ENCODE results near the gene AEN.
A peak's percentile ranks its signal among the peaks of the same experiment; 100 is the strongest.

The AEN gene

DNA sequence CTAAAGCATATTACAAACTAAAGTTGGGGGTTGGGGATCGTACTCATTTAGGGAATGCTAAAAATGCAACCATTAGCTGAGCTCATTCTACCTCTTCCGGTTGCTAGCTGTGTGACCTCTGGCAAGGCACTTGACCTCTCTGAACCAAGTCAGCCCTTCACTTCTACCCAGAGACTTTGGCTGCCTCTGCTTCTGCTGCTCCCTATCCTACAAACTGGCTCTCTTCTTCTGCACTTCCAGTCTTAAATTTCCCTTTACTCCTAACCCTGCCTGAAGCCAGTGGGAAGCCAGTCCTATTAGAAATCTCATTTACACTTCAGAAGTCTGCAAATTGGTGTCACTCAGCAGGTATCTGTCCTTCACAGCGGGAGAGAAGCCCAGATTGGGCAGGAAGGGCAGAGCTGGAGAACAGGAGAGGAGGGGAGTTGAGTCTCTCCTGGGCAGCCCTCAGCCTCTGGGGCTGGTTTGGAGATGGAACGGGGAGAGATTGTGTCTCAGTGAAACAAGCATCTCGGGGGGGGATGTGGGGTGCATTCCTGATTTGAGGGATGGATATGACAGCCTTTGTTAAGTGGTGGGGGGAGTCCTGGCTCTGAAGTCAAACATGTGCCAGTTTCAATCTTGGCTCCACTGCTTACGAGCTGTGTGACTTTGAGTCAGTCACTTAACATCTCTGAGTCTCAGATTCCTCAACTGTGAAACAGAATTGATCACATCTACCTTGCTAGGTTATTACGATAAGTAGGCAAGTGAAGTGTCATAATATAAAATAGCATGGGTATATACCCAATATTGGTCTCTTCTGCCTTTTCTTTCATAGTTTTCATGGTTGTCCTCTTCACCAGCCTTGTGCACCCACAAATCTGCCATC lies 7.8 kb upstream of the AEN start:
- no peak for DNase-seq (ENCODE audit: low spot score)

DNA sequence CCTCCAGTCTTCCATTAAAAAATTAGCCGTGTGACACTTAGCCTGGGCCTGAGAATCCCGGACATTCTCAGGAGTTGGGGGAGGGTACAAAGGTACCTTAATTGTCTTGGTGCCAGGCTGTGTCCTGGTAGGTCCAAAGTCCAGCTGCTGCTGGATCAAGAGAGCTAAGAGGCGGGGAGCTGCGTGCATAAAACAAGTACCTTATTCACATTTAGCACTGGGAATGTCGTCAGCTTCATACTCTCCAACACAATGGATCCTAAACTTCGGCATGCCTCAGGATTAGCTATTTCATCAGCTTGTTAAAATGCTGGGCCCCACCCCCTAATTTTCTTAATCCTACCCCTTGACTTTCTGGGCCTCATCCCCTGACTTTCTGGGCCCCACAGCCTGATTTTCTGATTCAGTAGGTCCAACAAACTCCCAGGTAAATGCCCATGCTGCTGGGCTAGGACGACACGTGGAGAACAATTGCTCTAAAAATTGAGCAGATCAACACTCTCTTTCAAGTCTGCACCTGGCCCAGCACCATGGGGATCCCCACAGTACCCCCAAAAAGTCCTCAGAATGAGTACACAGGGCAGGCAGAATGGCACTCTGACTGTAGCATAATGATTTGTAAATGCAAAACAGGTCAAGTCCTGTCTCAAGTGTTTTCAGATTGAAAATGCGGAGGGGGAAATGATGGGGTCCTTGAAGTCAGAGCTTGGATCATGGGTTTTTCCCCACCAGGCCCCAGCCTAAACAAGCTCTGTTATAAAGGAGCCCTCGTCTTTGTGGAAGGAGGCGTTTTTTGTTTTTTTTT lies 5.6 kb upstream of the AEN start:
- no peak for DNase-seq (ENCODE audit: low spot score)

DNA sequence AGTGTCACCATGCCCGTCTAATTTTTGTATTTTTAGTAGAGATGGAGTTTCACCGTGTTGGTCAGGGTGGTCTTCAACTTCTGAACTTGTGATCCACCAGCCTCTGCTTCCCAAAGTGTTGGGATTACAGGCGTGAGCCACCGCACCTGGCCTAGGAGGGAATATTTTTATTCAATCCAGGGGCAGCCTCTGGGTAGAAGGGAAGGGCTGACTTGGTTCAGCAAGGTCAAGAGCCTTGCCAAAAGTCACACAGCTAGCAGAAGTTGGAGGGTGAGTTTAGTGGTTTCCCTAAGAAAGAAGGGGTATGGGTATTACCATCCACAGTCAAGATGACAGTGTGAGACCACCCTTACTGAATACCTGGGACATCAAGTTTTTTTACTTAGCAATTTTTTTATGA lies 4.9 kb upstream of the AEN start:
- DNase-seq (ENCODE audit: low spot score): no peak

DNA sequence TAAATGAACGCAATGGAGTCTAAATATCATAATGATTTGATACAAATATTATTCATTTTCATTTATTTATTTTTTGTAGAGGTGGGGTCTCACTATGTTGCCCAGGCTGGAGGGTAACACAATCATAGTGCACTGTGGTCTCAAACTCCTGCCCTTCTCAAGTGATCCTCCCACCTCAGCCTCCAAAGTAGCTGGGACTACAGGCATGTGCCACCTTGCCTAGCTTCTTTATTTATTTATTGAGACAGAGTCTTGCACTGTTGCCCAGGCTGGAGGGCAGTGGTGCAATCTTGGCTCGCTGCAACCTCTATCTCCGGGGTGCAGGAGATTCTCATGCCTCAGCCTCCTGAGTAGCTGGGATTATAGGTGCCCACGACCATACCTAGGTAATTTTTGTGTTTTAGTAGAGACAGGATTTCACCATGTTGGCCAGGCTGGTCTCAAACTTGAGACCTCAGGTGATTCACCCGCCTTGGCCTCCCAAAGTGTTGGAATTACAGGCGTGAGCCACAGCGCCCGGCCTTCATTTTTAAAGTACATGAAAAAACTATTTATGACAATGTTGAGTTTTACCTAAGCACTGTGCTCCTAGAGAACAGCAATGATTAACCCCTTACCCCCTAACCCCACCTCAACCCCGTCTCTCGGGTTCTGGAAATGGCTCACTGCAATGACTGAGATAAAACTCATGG lies 4.0 kb upstream of the AEN start:
- no peak for DNase-seq (ENCODE audit: low spot score)

DNA sequence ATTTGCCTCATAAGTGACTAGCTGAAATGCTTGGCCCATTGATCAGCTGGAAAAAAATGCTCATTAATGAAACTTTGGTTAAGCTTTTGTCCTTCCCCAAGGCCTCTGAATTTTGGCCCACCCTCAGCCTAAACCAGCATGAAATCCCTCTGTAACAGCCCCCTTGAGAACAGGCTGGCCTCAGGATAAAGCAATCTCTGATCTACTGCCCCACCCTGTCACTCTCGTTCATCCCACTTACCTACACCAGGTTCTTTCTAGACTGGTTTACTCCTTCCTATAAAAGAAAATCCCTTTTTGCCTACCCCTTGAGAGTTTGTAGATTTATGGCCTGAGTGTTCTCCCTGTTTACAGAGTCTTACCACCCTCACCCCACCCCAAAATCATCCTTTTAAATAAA lies 3.4 kb upstream of the AEN start:
- DNase-seq (ENCODE audit: low spot score): no peak

DNA sequence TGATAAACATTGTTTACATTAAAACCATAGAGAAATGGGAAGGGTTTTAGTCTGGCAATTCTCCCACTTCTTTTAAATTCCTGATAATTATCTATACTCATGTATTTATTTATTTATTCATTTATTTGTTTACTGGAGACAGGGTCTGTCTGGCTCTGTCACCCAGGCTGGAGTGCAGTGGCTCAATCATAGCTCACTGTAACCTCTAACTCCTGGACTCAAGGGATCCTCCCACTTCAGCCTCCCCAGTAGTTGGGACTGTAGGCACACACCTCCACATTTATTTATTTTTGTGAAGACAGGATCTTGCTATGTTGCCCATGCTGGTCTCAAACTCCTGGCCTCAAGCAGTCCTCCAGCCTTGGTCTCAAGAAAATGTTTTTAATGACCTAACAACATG lies 2.5 kb upstream of the AEN start:
- no peak for DNase-seq (ENCODE audit: low spot score)

DNA sequence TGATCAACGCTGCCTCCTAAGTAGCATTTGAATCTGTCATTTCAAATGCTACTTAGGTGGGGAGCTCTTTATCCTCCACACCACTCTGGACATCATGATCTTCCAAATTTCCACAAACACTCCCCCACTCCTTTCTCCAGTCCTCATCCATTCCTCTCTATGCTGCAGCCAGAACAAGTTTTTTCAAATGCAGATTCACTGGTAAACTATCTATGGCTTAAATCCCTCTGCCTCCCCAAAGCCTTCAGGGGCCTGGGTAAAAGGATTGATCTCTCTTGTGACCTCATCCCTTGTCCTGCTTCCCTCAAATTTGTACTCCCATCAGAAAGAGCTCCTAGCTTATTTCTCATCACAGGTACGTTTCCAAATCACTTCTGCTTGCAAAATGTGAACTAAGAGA lies 1.3 kb upstream of the AEN start:
- no peak for DNase-seq (ENCODE audit: low spot score)

GRCh38 chr15:88621789-88622604 lies 857 bp downstream of the AEN start:
- peak; percentile 38 for DNase-seq (ENCODE audit: low spot score)

DNA sequence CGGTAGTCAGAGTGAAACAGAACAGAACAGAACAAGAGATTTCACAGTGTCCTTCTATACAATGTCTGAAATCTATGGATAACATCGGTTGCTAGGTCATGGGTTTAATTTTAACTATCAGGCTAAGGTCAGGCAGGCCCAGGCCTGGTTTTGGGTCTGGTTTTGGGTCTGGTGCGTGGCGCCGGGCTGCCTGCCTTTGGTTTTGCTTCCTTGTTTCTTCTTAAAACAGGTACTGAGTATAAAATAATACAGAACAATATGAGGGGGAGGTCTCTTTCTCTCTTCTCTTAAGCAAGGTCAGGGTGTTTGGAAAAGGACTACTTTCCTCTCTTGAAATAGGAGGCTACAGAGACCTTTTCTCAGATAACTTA lies 1.4 kb downstream of the AEN start:
- no peak for DNase-seq (ENCODE audit: low spot score)

DNA sequence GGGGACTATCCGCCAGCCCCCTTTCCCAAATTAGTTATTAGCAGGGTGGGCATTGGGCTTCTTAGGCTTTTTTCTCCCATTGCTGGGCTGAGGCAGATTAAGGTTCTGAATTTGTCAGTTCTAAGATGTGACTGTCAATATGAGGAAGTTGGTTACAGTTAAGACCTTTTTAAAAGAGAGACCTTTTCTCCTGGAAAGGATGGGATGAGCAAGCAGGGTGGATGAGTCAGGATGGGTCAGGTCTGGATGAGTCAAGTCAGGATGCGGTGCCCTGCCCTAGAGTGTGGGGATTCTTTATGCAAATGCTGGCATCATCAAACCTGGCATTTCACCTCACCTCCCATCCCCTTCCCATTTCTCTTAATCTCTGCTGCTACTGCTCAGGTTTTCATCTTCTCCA lies 1.9 kb downstream of the AEN start:
- peak; percentile 88 for DNase-seq (ENCODE audit: low spot score)

- DNase-seq (ENCODE audit: low spot score): no peak
These were observed 2.5 kb downstream of the AEN start for GRCh38 chr15:88623632-88624031.

- DNase-seq (ENCODE audit: low spot score): no peak
These were observed 3.2 kb downstream of the AEN start for GRCh38 chr15:88624156-88624970.

DNA sequence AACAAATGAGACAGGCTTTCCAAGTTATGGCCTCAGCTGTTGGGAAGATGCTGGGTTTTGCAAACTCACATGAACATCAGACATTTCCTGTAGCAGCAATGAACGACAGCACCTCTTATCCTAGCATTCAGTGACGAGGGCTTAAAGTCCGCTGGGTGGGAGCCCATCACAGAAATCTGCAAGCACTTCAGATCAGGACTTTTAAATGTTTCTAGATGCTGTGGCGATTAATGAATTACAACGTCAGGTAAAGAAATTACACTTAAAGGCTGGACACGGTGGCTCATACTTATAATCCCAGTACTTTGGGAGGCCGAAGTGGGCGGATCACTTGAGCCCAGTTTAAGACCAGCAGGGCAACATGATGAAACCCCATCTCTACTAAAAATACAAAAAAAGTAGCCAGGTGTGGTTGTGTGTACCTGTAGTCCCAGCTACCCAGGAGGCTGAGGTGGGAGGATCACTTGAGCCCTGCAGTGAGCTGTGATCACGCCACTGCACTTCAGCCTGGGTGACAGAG lies 3.9 kb downstream of the AEN start:
- no peak for DNase-seq (ENCODE audit: low spot score)

GRCh38 chr15:88625943-88626741 lies 5.0 kb downstream of the AEN start:
- no peak for DNase-seq (ENCODE audit: low spot score)

GRCh38 chr15:88627463-88627862 lies 6.3 kb downstream of the AEN start:
- no peak for DNase-seq (ENCODE audit: low spot score)

GRCh38 chr15:88628018-88628654 lies 7.0 kb downstream of the AEN start:
- DNase-seq (ENCODE audit: low spot score): no peak

DNA sequence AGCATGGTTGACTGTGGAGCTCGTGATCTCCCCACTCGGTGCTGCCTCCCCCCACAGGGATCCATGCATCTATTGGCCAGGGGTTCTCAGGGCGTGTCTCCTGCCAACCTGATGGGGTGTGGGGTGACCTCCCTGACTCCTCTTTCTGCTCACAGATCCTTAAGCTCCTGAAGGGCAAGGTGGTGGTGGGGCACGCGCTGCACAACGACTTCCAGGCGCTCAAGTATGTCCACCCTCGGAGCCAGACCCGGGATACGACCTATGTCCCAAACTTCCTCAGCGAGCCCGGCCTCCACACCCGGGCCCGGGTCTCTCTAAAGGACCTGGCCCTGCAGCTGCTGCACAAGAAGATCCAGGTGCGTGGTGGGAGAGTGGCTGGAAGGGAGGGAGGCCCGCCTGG lies 7.9 kb downstream of the AEN start:
- no peak for DNase-seq (ENCODE audit: low spot score)

DNA sequence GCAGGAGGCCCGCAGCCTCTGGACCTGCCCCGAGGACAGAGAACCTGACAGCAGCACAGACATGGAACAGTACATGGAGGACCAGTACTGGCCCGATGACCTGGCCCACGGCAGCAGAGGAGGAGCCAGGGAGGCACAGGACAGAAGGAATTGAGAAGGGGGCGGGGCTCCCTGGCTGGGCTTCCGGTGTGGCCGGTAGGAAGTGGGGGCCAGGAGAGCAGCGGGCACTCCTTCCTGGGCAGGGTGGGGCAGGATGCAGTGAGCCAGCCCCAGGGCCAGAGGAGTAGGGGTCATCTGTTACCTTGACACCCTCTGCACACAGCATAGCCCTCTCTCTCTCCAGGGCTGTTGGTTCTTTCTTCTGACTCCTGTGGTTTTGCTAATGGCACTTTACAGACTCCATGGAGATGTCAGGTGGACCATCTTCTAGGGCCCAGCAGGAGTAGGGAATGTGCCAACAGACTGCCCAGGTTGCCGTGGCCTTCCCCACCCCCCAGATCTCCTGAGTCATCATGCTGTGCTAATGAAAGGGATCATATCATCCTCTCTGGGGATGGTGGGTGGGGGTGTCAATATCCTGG lies 9.1 kb downstream of the AEN start:
- DNase-seq (ENCODE audit: low spot score): no peak

DNA sequence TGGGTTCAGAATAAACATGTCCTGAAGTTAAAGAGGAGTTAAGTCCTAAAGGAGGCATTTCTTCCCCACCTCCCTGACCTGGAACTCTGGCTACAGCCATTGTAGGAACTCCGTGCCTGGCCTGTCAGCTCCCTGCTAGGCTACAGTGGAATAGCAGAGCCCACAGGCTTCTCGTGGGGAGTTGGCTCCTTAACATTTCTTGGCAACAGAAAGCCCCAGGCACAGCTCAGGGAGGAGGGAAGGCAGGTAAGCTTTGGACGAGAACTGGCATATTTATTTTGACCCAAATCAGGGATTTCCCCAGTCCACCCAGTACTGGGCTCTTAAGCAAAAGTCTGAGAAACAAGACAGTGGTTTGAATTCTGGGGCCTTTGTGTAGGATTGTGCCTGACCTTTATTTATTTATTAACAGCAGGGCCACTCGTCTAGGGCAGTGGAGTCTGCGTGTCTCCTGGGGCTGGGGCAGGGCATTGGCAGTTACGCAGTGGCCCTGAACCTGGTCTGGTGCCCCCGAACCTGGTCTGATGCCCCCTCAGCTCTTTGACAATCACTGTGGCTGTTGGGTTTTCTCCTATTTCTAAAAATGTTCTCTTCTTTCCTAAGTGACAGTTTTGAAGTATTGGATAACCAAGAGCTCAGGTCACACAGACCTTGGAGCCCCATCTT lies 9.8 kb downstream of the AEN start:
- no peak for DNase-seq (ENCODE audit: low spot score)

Measured in AG20443 (cell line).